CD4-positive, alpha-beta T cell treated with Interleukin-21 for 1 hour (primary cell): ENCODE results near the gene LSMEM2.
"Not testable (repeated sequence)": the region's sequence is repeated elsewhere in the genome, so short reads cannot be mapped to it uniquely, and the experiment has no call there.

ENCODE experiments used
- DNase-seq: peaks from one replicate; pipeline ENCODE4 v3.0.0-alpha.2; 2020

LSMEM2 gene

GRCh38 chr3:50300681-50301254 is 21.9 kb downstream of the LSMEM2 start:
- DNase-seq: no peak

- DNase-seq: no peak
Observed at GRCh38 chr3:50302095-50303012, 23.5 kb downstream of the LSMEM2 start.

- DNase-seq: no peak
Observed at GRCh38 chr3:50303013-50303815, 24.3 kb downstream of the LSMEM2 start, which contains the start of gene HYAL1. TSS of gene HYAL1 (minus strand) at chr3:50303574. CDS start at chr3:50302956, 618 bp downstream.

GRCh38 chr3:50304601-50305000 is 25.7 kb downstream of the LSMEM2 start:
- no peak for DNase-seq

GRCh38 chr3:50312041-50312440 is 33.2 kb downstream of the LSMEM2 start:
- not testable (repeated sequence) for DNase-seq

- DNase-seq: no peak
Observed at GRCh38 chr3:50314342-50314741, 35.5 kb downstream of the LSMEM2 start.

GRCh38 chr3:50314816-50315215 is 35.9 kb downstream of the LSMEM2 start:
- DNase-seq: no peak

GRCh38 chr3:50316657-50317242 is 37.9 kb downstream of the LSMEM2 start:
- DNase-seq: peak; percentile 77

- DNase-seq: no peak
Observed at GRCh38 chr3:50317300-50317699, 38.4 kb downstream of the LSMEM2 start.

- no peak for DNase-seq
Observed at GRCh38 chr3:50318163-50318562, 39.3 kb downstream of the LSMEM2 start.

- no peak for DNase-seq
Observed at GRCh38 chr3:50318615-50319014, 39.7 kb downstream of the LSMEM2 start.

- no peak for DNase-seq
Observed at GRCh38 chr3:50319181-50319893, 40.5 kb downstream of the LSMEM2 start.

- DNase-seq: no peak
Observed at GRCh38 chr3:50319894-50320625, 41.2 kb downstream of the LSMEM2 start.

- peak; percentile 65 for DNase-seq
Observed at GRCh38 chr3:50320853-50321335, 42.0 kb downstream of the LSMEM2 start.

- DNase-seq: peak; percentile 87
Observed at GRCh38 chr3:50321336-50322114, 42.6 kb downstream of the LSMEM2 start.

- DNase-seq: no peak
Observed at GRCh38 chr3:50322115-50322385, 43.2 kb downstream of the LSMEM2 start.

GRCh38 chr3:50322386-50323091 is 43.7 kb downstream of the LSMEM2 start, which contains the start of gene HYAL2:
TSS of gene HYAL2 (minus strand) at chr3:50322745. CDS start at chr3:50320489, 2,256 bp downstream.
- no peak for DNase-seq

- DNase-seq: no peak
Observed at GRCh38 chr3:50323092-50323600, 44.3 kb downstream of the LSMEM2 start.

- DNase-seq: no peak
Observed at GRCh38 chr3:50323614-50324199, 44.8 kb downstream of the LSMEM2 start.
